HL-60/S4 treated with retinoic acid at 250 ng/mL for 4 days and 3 days (cell line): ENCODE measurements around the gene BANF1.

Experiments used
- in situ Hi-C: fragments of 300-500 bp; cut with MboI; formaldehyde crosslinking; loops from 2 replicates; pipeline ENCODE4 v1.7.0; 2022; ENCODE audit warnings: low sequenced_read_pairs

BANF1 gene

DNA sequence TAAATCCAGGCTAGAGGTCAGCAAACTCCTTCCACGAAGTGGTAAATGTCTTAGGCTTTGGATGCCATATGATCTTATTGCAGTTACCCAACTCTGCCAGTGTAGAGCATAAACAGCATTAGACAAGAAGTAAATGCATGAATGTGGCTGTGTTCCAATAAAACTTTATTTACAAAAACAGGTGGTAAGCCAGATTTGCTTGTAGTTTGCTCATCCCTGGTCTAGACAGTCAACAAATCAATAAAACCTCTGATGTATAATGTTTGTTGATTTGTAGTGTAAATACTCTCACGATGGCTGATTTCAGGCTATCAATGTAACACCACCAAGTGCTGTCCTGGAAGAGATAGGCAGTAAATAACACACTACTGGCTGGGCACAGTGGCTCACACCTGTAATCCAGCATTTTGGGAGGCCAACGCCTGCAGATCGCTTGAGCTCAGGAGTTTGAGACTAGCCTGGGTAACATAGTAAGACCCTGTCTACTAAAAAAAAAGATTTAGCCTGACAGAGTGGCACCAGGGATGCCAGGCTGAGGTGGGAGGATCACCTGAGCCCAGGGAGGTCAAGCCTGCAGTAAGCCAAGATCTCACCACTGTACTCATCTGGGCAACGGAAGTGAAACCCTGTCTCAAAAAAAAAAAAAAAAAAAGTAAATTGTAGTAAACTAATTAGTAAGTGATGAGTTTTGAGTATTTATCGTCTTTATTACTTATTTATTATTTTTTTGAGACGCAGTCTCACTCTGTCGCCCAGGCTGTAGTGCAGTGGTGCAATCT, 30.8 kb downstream of the BANF1 start:
- in situ Hi-C loops = no loop called here

DNA sequence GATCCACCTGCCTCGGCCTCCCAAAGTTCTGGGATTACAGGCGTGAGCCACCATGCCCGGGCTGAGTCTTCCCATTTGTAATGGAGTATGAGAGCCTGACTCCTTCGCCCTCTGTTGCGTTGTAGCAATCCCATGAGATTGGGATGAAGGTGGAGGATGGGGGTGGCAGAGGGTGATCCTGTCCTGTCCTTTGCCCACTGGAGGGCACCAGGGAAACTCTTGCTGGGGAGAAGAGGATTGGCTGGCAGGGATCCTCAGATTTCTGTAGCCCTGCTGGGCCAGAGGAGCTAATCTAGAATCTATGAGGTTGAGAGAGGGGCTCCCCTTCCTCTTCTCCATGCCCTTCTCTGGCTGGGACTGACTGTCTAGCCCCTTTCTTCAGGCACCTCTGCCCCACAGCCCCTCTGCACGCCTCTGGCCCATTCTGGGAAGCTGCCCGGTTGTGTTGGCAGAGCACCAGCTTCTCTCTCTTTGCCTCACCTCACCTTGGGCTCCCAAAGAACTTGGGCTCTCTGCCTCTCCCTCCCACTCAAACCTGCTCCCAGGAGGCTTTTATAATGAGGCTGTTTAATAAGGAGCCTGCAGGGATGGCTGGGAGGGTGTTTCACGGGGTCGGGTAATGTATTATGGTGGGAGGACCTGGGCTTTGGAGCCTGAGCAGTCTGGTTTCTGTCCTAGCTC, 33.5 kb downstream of the BANF1 start:
- in situ Hi-C loops = no loop called here

GRCh38 chr11:66036334-66036710, 34.0 kb downstream of the BANF1 start:
- in situ Hi-C loops = no loop called here

- in situ Hi-C loops = no loop called here
These were observed 35.0 kb downstream of the BANF1 start for GRCh38 chr11:66037327-66037726.

GRCh38 chr11:66039765-66040164, 37.5 kb downstream of the BANF1 start:
- in situ Hi-C loops = no loop called here

GRCh38 chr11:66042227-66042995, 40.1 kb downstream of the BANF1 start:
- in situ Hi-C loops = no loop called here

DNA sequence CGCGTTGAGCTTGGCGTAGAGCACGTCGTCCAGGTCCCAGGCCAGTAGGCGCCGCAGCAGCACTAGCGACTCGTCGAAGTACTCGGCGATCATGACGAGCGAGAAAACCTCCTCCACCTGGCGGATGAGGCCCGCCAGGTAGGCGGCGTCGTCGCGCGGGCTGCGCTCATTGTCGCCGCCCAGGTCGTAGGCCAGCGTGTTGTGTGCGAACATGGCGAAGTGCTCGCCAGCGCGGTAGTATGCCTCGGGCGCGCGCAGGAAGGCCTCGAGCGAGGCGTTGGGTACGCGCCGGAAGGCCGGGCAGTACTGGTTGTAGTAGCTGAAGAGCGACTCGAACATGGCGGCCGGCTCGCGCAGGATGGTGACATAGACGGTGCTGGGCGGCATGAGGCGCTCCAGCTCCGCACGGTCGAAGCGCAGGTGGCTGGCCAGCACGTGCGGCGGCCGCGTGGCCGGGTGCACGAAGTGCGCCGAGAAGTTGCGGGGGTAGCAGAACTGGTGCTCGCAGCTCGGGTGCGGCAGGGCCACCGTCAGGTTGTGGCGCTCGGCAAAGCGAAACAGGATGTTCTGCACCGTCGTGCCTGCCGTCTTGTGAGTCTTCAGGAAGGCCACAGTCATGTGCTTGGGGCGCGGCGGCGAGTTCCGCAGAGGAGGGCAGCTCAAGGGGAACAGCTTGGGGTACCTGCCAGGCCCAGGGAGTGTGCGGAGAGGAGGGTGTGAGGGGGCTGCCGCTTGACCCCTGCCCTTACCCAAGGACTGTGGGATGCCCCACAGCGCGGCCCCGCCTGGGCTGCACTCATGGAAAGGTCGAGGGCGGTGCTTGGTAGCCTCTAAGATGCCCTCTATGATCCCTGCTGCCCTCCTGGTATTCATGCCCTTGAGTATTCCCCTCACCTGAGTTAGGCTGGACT, 40.9 kb downstream of the BANF1 start:
- in situ Hi-C loops = no loop called here

GRCh38 chr11:66044757-66045156, 42.5 kb downstream of the BANF1 start:
- in situ Hi-C loops = no loop called here

DNA sequence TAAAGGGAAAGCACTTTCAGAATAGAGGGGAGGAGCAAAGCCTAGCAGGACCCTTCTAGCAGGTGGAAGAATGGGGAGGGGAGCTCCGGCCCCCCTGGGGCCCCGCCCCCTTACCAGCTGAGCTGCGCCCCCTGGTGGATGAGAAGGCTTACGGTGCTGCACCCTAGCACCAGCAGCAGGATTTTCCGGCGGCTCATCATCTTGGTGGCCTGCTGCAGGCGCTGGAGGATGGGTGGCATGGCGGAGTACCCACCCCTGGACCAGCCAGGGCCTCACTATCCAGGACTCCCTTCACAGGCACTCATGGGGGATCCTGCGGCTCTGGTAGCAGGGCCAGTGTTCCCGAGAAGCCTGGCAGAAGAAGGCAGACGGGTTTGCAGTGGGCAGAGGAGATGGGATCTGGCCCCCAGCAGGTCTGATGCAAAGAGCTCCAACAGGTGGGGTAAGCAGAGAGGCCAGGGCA, 42.9 kb downstream of the BANF1 start:
- in situ Hi-C loops = no loop called here

GRCh38 chr11:66046901-66047300, 44.6 kb downstream of the BANF1 start:
- in situ Hi-C loops = no loop called here

GRCh38 chr11:66047541-66048365, 45.5 kb downstream of the BANF1 start:
- in situ Hi-C loops = no loop called here

GRCh38 chr11:66048547-66049323, 46.4 kb downstream of the BANF1 start, which contains the start of gene GAL3ST3:
TSS of gene GAL3ST3 (minus strand) at chr11:66049161. CDS start at chr11:66045415, 3,746 bp downstream.
- in situ Hi-C loops = no loop called here

- in situ Hi-C loops = no loop called here
These were observed 48.4 kb downstream of the BANF1 start for GRCh38 chr11:66050581-66051231.

DNA sequence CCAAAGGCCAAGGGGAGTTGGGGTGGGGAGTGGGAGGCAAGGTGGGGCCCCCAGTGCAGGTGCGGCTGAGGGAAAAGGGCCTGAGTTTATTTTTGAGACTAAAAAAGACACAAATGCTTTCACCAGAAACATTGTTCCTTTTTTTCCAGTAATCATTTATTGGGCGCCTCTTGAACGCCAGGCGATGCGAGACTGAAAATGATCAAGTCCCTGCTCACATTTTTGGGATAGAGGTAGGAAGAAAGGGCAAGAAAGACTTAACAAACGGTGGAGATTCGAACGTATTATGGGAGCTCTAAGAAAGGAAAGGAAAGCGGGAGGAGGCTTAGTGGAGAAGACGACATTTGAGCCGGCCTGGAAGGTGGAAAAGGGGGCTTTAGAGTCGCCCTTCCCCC, 49.1 kb downstream of the BANF1 start:
- in situ Hi-C loops = no loop called here

GRCh38 chr11:66051766-66052663, 49.7 kb downstream of the BANF1 start, which contains the start of gene SF3B2:
TSS of gene SF3B2 (plus strand) at chr11:66052364. CDS start at chr11:66052385, 21 bp downstream.
- in situ Hi-C loops = no loop called here

DNA sequence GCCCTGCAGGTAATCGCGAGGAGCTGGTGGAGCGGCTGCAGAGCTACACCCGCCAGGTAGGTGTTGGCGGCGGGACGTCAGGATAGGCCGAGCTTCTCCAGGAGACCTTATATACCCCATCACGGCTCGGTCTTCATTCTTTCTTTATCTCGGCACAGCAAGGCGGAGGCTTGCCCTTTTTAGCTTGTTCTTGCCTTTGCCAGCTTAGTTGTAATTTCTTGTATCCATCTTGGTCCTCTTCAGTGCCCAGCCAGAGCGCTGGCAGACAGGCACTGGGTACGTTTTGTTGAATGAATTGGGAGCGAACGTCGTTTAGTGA, 50.3 kb downstream of the BANF1 start:
- in situ Hi-C loops = no loop called here
